NCI-H82 treated with DMSO at 0.1 percent for 48 hours (cell line): ENCODE results near the gene BEX5.
"Not testable (repeated sequence)": the region's sequence is repeated elsewhere in the genome, so short reads cannot be mapped to it uniquely, and the experiment has no call there.

Source experiments
- DNase-seq: peaks from one replicate; lab custom pipeline; 2025; ENCODE audit not compliant: unreplicated experiment; lab: John Stamatoyannopoulos, UW

Gene BEX5

DNA sequence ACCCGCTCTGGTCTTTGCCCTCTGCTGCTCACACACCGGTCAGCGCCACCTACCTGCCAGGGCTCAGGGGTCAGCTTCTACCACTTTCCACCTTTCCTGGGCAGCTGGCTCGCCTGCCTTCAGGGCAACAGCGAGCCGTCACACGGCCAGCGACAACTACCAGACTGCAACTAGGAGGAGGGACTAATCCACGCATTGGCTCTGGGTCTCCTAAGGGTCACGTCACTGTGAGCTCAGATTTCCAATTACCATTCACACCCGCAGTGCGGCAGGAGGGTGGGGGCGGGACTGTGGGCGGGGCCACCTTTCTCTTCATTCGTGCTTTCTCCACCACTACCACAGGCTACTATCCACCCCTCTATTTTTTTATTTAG is at the start of gene BEX5:
Gene BEX5, minus strand, starts transcription at position 172 of the 374 bp plus-strand sequence. CDS start 1,712 bp downstream, outside the sequence.
- peak; percentile 30 for DNase-seq

DNA sequence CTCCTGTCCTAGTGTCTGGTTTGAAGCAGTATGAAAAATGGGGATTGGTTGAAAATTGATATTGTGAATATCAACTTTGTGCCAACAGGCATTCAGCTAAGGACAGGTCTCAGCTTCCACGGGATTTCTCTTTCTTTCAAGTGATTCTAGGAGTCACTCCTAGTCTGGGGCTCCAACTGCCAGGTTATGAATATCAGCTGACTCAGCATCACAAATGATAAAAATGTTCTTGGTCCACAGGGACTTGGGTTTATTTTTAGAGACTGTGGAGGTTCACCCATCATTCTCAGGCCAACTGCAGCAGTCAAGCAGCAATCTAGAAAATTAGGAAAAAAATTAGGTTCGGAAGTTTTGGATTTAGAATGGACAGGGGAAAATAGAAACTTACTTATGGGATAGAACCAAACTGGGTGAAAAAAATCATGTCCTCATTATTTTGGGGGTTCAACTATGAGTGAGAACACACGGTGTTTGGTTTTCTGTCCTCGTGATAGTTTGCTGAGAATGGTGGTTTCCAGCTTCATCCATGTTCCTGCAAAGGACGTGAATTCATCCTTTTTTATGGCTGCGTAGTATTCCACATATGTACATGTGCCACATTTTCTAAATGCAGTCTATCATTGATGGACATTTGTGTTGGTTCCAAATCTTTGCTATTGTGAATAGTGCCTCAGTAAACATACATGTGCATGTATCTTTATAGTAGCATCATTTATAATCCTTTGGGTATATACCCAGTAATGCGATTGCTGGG is 30.4 kb upstream of the BEX5 start:
- no peak for DNase-seq

DNA sequence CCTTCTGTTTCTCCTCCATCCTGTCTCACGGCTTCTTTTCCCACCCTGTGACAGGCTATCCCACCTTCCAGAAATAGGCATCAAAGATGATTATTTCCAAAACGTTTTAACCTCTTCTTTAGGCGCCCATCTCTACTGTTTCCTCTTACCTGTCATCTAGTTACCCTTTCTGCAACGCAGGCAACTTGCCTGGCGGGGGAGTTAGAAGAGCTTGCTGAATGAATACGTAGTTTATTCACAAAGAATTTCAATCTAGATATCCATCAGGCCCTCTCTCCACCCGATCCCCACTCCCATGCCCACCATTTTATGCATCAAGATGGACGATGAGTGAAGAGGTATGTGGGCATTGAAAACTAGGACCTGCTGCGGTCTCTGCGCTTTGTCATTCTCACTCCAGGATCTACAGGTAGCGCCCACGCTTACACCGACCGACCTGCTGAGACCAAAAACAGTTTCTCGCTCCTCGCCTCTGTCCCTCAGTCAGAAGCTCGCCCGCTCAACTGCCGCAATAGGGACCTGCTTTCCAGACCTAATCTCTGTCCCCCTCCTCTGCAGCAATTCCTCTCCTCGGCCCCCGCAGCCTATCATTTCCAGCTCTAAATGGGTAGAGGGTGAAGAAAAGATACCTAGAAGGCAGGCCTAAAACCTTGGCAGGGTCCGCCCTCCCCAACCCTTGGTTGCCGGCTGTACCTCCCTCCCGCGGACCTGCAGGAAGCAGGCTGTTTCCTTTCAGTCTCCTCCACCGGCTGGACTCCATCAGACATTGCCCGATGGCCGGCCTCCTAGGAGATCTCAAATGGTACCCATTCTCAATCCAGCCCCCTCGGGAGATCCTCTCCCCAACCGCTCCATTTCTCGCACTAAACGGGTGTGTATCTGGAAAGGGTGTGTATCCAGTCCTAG is 624 bp downstream of the BEX5 start:
- DNase-seq: no peak

GRCh38 chrX:102154218-102154860 is 1.4 kb downstream of the BEX5 start:
- no peak for DNase-seq

DNA sequence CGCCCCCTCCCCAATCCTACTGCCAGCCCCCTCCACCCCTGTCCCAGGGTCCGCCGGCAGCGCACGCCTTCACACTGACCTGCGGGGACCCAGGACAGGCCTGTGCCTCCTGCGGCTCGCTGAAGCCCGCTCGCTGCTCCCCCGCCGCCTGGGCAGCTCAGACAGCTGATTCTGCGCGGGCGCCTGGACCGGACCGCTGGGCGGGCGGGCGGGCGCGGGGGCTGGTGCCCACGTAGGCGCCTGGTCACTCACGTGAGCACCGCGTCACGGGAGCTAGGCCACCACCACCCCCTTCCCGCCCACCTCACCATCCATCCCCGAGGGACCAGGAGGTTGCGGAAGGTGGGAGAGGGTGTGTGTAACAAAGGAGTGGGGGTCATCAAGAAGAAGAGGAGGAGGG is 13.5 kb downstream of the BEX5 start, which contains the start of gene TCEAL6:
Gene TCEAL6, minus strand, starts transcription at position 208 of the 400 bp plus-strand sequence.
- not testable (repeated sequence) for DNase-seq

- DNase-seq: not testable (repeated sequence)
These were observed 14.1 kb downstream of the BEX5 start for GRCh38 chrX:102141631-102142030.

GRCh38 chrX:102140876-102141275 is 14.9 kb downstream of the BEX5 start:
- DNase-seq: not testable (repeated sequence)

DNA sequence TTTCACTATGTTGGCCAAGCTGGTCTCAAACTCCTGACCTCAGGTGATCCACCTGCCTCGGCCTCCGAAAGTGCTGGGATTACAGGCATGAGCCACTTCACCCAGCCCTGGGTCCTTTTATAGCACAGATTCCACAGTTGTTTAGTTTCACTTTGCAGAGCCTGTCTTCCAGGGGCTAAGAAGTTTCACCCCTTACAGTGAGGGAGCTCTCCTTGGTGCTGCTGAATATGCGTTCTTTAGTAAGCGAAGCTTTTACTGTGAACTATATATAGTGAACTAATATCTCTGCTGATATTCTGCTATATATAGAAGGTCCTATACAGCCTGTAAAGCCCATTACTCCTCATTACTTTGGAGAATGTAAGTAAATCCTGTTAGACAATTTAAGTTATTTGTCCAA is 17.7 kb downstream of the BEX5 start:
- no peak for DNase-seq

GRCh38 chrX:102129473-102129872 is 26.3 kb downstream of the BEX5 start:
- DNase-seq: no peak

DNA sequence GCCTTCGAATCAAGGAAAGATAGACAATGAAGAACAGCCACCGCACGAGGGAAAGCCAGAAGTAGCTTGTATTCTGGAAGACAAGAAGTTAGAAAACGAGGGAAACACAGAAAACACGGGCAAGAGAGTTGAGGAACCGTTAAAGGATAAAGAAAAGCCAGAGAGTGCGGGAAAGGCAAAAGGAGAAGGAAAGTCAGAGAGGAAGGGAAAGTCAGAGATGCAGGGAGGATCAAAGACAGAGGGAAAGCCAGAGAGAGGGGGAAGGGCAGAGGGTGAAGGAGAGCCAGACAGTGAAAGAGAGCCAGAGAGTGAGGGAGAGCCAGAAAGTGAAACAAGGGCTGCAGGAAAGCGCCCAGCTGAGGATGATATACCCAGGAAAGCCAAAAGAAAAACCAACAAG is 28.9 kb downstream of the BEX5 start:
- no peak for DNase-seq

- DNase-seq: not testable (repeated sequence)
These were observed 29.5 kb downstream of the BEX5 start for GRCh38 chrX:102126080-102126818.

- not testable (repeated sequence) for DNase-seq
These were observed 30.3 kb downstream of the BEX5 start, which contains the start of gene TCEAL2 for GRCh38 chrX:102125436-102125835. TSS of gene TCEAL2 (plus strand) at chrX:102125679. CDS start at chrX:102126831, 1,152 bp downstream.

DNA sequence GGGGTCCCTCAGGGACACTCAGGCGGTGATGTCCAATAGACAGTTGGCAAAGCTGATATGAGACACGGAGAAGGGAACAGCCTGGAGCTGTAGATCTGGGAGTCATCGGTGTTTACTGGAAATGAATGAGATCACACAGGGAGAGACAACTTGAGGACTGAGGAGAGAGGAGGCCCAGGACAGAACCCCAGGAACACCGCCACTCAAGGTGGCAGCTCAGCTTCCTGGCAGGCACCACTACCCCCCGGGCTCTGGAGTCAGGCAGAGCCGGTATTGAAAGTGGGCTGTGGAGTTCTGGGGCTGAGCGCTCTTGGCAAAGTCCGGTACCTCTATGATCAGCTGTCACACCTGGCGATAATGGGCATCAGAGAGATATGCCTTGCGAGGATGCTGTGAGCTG is 30.8 kb downstream of the BEX5 start:
- not testable (repeated sequence) for DNase-seq

- DNase-seq: no peak
These were observed 40.0 kb downstream of the BEX5 start for GRCh38 chrX:102115748-102116147.

GRCh38 chrX:102113367-102113766 is 42.4 kb downstream of the BEX5 start:
- DNase-seq: no peak
